Loucy (cell line): Measurements from ENCODE around the gene TARM1.

ENCODE experiments used
- CTCF ChIP-seq: fragments of 200-600 bp; sonication (generic); conservative IDR thresholded peaks from 2 replicates; pipeline ENCODE4 v1.5.1; 2014; ENCODE audit warnings: mild to moderate bottlenecking, antibody characterized with exemption, low read length
- EZH2phosphoT487 ChIP-seq: fragments of 200-600 bp; IDR thresholded peaks from 2 replicates; pipeline ENCODE4 v1.6.1; 2018; ENCODE audit warnings: antibody characterized with exemption, mild to moderate bottlenecking, moderate library complexity, borderline replicate concordance

GRCh38 chr19:54029930-54030490, 51.2 kb downstream of the TARM1 start:
- TF ChIP-seq CTCF = peak; percentile 73
- no peak for TF ChIP-seq EZH2phosphoT487
